Stimulated activated CD4-positive, alpha-beta T cell treated with anti-CD3 and anti-CD28 coated beads, Interleukin-12 subunit alpha, Interleukin-12 subunit beta, amount 100 ng/mL, for 24 hours (primary cell): ENCODE measurements around the gene KIAA0825.
"Not testable (repeated sequence)": the region's sequence is repeated elsewhere in the genome, so short reads cannot be mapped to it uniquely, and the experiment has no call there.

Experiments
- DNase-seq, 2 experiments: peaks; one replicate each; pipeline ENCODE4 v3.0.0-alpha.2; 2020; ENCODE audit warnings: low read depth in 2 of 2

Gene KIAA0825

GRCh38 chr5:94180761-94181160 is 437.6 kb downstream of the KIAA0825 start:
- no peak for DNase-seq

- no peak for DNase-seq
Measured at GRCh38 chr5:94175912-94176311, 442.5 kb downstream of the KIAA0825 start.

- DNase-seq, result no peak
Measured at GRCh38 chr5:94174748-94175411, 443.5 kb downstream of the KIAA0825 start.

- no peak for DNase-seq
Measured at GRCh38 chr5:94173100-94173499, 445.3 kb downstream of the KIAA0825 start.

GRCh38 chr5:94171070-94171469 is 447.3 kb downstream of the KIAA0825 start:
- DNase-seq, result not testable (repeated sequence)

- DNase-seq, result not testable (repeated sequence)
Measured at GRCh38 chr5:94170158-94170557, 448.2 kb downstream of the KIAA0825 start.

GRCh38 chr5:94168151-94168550 is 450.3 kb downstream of the KIAA0825 start:
- no peak for DNase-seq

- DNase-seq, result no peak
Measured at GRCh38 chr5:94161801-94162200, 456.6 kb downstream of the KIAA0825 start.

GRCh38 chr5:94159144-94159543 is 459.3 kb downstream of the KIAA0825 start:
- no peak for DNase-seq

GRCh38 chr5:94157704-94158539 is 460.5 kb downstream of the KIAA0825 start:
- DNase-seq, result no peak

- no peak for DNase-seq
Measured at GRCh38 chr5:94154672-94155071, 463.7 kb downstream of the KIAA0825 start.

GRCh38 chr5:94153736-94154450 is 464.5 kb downstream of the KIAA0825 start:
- DNase-seq, result no peak

GRCh38 chr5:94143621-94144020 is 474.8 kb downstream of the KIAA0825 start:
- DNase-seq, result not testable (repeated sequence)

GRCh38 chr5:94140300-94140699 is 478.1 kb downstream of the KIAA0825 start:
- no peak for DNase-seq

- no peak for DNase-seq
Measured at GRCh38 chr5:94130077-94130476, 488.3 kb downstream of the KIAA0825 start.

- DNase-seq, result no peak
Measured at GRCh38 chr5:94125107-94125506, 493.3 kb downstream of the KIAA0825 start.

- DNase-seq, result not testable (repeated sequence)
Measured at GRCh38 chr5:94116317-94116716, 502.1 kb downstream of the KIAA0825 start.

GRCh38 chr5:94113087-94113486 is 505.3 kb downstream of the KIAA0825 start:
- no peak for DNase-seq

GRCh38 chr5:94111209-94112004 is 507.0 kb downstream of the KIAA0825 start:
- DNase-seq, result peak; percentile 84 to 89

- DNase-seq, result no peak
Measured at GRCh38 chr5:94103514-94104245, 514.7 kb downstream of the KIAA0825 start.
